Hippocampal formation (tissue), 2 donors: ENCODE measurements around the gene PCNX4.

Experiments
- DNase-seq, 2 donors: peaks; one replicate each; lab custom pipeline; 2025; lab: John Stamatoyannopoulos, UW

The PCNX4 gene

GRCh38 chr14:60102389-60102788 lies 10.7 kb downstream of the PCNX4 start:
- DNase-seq = no peak

DNA sequence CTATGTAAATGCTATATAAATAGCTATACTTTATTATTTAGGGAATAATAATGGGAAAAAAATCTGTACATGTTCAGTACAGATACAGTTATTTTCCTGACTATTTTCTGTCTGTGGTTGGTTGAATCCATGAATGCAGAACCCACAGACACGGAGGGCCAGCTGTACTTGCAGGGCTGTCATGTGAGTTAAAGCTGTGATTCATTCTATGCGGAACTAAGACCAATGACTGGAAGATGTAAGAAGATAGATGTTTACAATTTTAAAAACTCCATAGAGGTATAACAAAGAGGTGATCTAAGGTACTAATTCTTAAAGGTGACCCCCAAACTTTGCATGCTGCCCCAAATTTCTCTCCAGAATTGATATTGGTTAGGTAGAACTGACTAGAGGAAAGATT lies 14.6 kb downstream of the PCNX4 start:
- DNase-seq = peak; percentile 5 to 56

- no peak for DNase-seq
Observed at GRCh38 chr14:60107477-60107876, 15.8 kb downstream of the PCNX4 start.

DNA sequence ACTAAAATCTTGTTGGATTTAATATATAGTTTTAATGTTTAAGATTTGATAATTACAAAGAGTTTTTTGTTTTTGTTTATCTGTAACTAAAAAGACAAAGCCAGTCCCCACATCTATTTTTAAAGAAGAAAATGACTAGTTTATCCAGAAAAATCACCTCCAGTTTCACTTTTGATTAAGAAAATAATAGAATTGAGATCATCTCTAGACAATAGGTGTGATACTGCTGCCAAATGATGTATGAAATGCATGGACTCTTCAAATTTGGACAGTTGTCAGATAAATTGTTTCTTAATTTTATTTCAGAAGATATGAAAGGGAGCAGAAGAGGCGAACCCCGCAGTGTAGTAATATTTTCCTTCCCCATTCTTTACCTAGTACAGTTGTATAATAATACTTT lies 20.0 kb downstream of the PCNX4 start:
- DNase-seq = no peak

GRCh38 chr14:60114881-60115280 lies 23.2 kb downstream of the PCNX4 start:
- DNase-seq = no peak

DNA sequence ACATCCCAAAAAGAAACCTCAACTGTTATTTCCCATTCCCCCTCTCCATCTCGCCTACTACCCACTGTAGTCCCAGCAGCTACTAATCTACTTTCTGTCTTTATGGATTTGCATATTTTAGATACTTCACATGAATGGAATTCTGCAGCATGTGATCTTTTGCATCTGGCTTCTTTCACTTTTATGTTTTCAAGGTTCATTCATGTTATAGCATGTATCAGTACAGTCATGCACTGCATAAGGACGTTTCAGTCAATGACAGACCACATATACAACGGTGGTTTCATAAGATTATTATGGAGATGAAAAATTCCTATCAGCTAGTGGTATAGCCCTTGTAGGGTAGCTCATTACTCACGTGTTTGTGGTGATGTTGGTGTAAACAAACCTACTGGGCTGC lies 24.5 kb downstream of the PCNX4 start:
- no peak for DNase-seq

GRCh38 chr14:60125918-60126317 lies 34.2 kb downstream of the PCNX4 start:
- no peak for DNase-seq

DNA sequence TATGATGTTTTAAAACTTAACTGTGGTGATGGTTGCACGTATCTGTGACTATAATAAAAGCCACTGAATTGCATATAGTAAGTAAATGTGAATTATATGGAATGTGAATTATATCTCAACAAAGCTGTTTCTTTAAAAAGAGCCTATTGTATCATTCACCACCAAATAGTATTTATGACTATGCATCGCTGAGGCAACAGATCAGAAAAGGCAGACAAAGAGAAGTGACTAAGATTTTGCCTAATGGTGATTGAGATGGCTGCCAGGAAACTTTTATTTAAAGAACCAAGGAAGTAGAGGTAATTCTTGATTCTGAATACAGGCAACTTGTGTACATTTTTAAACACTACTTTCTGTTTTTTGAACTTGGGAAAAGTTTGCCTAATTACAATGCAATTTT lies 41.8 kb downstream of the PCNX4 start:
- DNase-seq = no peak

GRCh38 chr14:60134702-60135101 lies 43.0 kb downstream of the PCNX4 start:
- no peak for DNase-seq

DNA sequence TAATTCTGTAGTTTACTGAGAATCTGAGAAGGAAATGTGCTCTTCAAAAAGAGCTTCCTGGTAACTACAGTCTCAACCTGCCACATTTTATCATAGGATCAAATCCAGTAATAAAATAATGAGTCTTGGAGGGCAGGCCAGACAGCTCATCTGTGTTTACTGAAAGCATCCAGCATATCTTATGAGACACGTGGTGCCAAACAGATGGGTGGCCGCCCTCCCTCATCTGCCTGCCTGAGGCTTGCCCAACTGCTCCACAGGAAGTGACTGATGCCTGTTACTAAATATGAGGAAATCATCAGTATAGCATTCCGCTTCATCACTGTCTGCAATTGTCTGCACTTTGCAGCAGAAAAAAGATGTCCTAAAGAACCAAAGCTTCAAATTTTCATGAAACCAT lies 60.0 kb downstream of the PCNX4 start:
- peak; percentile 29 to 55 for DNase-seq

DNA sequence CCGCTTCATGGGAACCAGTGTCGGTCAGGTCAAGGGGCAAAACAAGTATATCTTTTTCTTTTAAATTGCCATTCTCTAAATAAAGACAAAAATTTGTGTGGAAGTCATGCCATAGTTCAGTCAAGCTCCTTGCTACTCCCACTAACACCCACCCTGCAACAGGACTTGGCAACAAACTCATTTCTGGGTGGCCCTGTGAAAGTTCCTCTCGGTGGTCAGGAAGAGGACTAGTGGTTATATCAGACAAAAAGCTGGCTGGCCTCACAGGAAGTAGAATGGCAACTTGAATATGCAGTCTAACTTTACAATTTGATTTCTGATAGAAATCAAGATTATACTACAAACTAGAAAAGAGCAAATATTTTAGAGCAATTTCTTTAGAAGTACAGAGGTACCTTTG lies 62.3 kb downstream of the PCNX4 start:
- no peak for DNase-seq

DNA sequence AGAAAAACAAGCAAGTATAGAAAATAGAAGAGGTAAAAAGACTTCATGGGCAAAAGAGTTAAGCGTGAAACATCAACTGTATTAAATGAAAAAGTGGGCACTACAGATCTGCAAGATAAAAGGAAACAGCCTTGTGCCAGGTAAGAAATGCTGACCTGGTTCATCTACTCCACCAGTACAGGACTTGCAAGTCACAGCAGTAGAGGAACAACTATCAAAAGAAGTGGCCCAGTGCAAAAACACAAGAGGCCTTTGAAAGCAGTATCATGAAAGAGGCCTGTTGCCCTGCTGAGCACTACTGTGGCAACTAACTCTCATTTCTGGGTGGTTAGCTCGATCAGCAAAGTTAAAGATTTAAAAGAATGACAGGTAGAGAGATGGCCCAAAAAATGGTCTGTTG lies 62.9 kb downstream of the PCNX4 start:
- no peak for DNase-seq

GRCh38 chr14:60160422-60160821 lies 68.7 kb downstream of the PCNX4 start:
- no peak for DNase-seq

- DNase-seq = no peak
Observed at GRCh38 chr14:60161196-60162107, 69.7 kb downstream of the PCNX4 start.

DNA sequence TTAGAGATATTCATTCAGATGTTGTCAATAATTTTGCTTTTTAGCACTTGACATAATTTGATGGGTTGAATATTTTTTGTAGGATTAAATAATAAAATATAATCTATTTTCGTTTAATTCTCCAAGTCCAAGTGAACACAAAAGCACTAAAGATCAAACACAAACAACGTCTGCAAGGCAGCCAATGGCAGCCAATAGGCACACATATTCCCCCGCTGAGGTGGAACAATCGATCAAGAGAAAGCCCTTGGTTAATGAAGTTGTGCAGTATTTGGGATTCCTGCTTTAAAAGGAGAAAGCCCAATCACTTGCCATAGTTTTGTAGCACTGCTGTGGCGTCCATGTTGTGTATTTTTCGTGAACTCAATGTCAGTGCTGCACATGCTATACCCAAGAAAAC lies 72.0 kb downstream of the PCNX4 start:
- no peak for DNase-seq

- no peak for DNase-seq
Observed at GRCh38 chr14:60164404-60164711, 72.6 kb downstream of the PCNX4 start.

DNA sequence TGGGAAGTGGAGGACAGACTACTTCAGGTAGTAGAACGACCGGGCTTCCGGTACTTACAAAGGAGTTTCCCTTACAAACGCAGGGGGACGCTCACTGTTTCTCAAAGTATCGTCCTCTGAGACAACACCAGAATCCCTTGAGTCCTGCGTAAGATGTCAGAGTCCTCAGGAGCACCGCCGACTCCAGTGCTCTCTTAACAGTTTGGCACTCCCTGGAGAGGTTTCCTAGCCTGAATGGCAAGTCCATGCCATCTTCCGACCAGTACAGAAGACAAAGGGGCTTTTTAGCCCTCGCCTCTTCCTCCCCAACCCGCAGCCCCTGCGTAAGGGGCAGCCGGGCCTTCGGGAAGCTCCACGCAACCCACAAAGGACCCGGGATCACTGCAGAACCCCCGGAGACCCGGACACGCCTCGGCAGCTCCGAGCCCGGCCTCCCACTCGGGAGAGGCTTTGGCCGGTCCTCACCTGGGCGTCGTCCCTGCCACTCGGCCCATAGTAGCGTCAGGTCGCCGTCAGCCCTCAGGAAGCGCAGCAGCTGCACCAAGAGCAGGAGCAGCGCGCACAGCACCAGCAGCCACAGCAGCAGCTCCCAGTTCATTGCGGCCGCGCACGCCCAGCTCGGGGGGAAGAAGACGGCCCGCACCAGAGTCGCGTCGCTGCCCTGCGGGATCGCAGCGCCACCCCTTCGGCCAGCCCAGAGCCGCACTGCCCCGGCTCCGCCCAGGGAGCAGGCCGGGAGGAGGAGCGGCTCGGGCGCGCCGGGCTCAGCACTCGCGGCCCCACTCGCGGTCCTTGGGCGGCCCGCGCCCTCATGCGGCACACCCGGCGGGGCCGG lies 73.2 kb downstream of the PCNX4 start, which contains the start of gene DHRS7:
DHRS7 (minus strand) TSS at position 687 of the 835 bp plus-strand sequence; CDS start at position 598, 89 bp downstream.
- DNase-seq = peak; percentile 85 to 89

- DNase-seq = no peak
Observed at GRCh38 chr14:60165547-60165876, 73.8 kb downstream of the PCNX4 start.

DNA sequence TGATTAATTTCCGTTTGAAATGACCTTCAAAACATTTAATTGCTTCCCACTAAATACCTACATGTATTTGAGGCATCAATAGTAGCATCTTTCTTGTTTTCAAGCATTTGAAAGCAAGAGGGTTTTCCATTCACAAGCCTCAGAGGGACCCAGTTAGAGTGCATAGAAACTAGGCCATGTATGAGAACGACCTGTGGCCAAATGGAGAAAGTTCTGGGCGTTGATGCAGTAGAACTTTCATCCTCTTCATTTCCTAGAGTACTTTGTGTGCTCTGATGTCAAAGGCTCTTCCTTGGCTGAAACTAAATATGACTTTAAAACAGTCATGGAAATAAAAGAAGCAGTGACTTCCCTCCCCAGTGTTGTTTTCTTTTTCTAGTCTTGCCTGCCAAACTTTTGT lies 74.4 kb downstream of the PCNX4 start:
- no peak for DNase-seq

- DNase-seq = no peak
Observed at GRCh38 chr14:60169722-60170121, 78.0 kb downstream of the PCNX4 start.

DNA sequence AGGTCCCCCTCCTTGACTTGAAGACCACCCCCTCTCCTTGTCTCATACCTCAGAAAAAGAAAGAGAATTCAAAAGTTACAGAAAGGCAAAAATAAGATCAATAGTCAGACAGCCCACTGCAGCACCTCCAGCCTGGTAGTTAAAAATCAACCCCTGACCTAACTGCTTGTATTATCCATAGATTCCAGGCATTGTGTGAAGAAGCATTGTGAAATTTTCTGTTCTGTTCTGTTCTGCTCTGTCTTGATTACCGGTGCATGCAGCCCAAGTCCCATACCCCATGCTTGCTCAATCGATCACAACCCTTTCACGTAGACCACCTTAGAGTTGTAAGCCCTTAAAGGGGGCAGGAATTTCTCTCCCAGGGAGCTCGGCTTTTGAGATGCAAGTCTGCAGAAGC lies 79.2 kb downstream of the PCNX4 start:
- no peak for DNase-seq

DNA sequence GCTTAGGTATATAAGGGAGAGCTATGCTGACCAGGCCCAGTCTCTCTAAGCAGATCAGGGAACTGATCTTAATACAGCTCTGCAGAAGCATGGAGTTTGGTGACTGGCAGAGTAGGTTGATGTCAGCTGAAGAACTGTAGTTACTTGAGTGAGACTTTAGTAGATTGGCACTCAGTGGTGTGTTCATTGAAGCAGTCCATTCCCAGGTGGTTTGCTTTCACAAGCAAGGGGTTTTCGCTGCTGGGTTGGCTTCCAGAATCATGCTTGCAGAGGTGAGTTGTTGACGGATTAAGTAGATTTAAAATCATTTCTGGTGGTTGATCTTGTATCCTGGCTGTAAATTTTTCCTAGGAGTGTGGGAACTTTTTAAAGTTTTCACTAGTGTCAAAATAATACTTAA lies 80.0 kb downstream of the PCNX4 start:
- DNase-seq = no peak
